ENCODE data around the gene ERMP1.

DNA sequence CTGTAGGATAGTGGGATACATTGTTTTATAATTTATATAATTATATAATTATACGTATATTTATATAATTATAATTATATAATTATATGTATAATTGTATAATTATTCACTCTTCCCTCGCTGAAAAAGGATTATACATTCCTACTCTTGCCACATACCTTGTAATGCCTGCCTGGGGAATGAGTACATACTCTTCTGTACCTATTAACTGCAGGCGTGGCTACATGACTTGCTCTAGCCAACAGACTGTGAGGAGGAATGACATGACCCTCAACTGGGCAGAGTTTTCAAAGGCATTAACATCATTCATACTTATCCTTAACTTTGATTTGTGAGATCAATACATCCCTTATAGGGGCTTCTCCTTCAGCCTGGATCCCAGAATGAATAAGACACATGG lies 19.1 kb downstream of the ERMP1 start:
- TF ChIP-seq GABPA (IDR thresholded peaks at IDR 0.05; ENCODE audit: low read depth): no peak
- TF ChIP-seq ELF1 (IDR thresholded peaks at IDR 0.05): no peak
- TF ChIP-seq, protein P1, sequence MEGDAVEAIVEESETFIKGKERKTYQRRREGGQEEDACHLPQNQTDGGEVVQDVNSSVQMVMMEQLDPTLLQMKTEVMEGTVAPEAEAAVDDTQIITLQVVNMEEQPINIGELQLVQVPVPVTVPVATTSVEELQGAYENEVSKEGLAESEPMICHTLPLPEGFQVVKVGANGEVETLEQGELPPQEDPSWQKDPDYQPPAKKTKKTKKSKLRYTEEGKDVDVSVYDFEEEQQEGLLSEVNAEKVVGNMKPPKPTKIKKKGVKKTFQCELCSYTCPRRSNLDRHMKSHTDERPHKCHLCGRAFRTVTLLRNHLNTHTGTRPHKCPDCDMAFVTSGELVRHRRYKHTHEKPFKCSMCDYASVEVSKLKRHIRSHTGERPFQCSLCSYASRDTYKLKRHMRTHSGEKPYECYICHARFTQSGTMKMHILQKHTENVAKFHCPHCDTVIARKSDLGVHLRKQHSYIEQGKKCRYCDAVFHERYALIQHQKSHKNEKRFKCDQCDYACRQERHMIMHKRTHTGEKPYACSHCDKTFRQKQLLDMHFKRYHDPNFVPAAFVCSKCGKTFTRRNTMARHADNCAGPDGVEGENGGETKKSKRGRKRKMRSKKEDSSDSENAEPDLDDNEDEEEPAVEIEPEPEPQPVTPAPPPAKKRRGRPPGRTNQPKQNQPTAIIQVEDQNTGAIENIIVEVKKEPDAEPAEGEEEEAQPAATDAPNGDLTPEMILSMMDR (IDR thresholded peaks at IDR 0.05): no peak
- no peak for TF ChIP-seq EZH2phosphoT487 (IDR thresholded peaks at IDR 0.05; ENCODE audit: borderline replicate concordance, low read depth)
- no peak for TF ChIP-seq FOXM1 (IDR thresholded peaks at IDR 0.05; ENCODE audit: low read depth)
- no peak for TF ChIP-seq MEF2A (IDR thresholded peaks at IDR 0.05; ENCODE audit: borderline replicate concordance, low read depth)
- TF ChIP-seq, protein P2, sequence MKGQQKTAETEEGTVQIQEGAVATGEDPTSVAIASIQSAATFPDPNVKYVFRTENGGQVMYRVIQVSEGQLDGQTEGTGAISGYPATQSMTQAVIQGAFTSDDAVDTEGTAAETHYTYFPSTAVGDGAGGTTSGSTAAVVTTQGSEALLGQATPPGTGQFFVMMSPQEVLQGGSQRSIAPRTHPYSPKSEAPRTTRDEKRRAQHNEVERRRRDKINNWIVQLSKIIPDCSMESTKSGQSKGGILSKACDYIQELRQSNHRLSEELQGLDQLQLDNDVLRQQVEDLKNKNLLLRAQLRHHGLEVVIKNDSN (IDR thresholded peaks at IDR 0.05; ENCODE audit: borderline replicate concordance, low read depth): no peak
- no peak for TF ChIP-seq FOXJ3 (CRISPR knock-in tag; IDR thresholded peaks at IDR 0.05)
- TF ChIP-seq, protein P3, sequence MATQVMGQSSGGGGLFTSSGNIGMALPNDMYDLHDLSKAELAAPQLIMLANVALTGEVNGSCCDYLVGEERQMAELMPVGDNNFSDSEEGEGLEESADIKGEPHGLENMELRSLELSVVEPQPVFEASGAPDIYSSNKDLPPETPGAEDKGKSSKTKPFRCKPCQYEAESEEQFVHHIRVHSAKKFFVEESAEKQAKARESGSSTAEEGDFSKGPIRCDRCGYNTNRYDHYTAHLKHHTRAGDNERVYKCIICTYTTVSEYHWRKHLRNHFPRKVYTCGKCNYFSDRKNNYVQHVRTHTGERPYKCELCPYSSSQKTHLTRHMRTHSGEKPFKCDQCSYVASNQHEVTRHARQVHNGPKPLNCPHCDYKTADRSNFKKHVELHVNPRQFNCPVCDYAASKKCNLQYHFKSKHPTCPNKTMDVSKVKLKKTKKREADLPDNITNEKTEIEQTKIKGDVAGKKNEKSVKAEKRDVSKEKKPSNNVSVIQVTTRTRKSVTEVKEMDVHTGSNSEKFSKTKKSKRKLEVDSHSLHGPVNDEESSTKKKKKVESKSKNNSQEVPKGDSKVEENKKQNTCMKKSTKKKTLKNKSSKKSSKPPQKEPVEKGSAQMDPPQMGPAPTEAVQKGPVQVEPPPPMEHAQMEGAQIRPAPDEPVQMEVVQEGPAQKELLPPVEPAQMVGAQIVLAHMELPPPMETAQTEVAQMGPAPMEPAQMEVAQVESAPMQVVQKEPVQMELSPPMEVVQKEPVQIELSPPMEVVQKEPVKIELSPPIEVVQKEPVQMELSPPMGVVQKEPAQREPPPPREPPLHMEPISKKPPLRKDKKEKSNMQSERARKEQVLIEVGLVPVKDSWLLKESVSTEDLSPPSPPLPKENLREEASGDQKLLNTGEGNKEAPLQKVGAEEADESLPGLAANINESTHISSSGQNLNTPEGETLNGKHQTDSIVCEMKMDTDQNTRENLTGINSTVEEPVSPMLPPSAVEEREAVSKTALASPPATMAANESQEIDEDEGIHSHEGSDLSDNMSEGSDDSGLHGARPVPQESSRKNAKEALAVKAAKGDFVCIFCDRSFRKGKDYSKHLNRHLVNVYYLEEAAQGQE (IDR thresholded peaks at IDR 0.05; ENCODE audit: low read depth, low read length): no peak
- no peak for TF ChIP-seq EP300 (IDR thresholded peaks at IDR 0.05; ENCODE audit: borderline replicate concordance in 1 of 2, low read depth in 1 of 2, low read length in 1 of 2)
- TF ChIP-seq TCF12 (IDR thresholded peaks at IDR 0.05): no peak
- TF ChIP-seq POLR2AphosphoS5 (IDR thresholded peaks at IDR 0.05; ENCODE audit: low read depth, low read length): no peak
- TF ChIP-seq, protein P4, sequence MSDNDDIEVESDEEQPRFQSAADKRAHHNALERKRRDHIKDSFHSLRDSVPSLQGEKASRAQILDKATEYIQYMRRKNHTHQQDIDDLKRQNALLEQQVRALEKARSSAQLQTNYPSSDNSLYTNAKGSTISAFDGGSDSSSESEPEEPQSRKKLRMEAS (IDR thresholded peaks at IDR 0.05; ENCODE audit: low read depth): no peak
